ENCODE results near the gene S100A14. TPM values are rescaled to one million over a fixed set of nuclear protein-coding genes. Genes with fewer than 3 reads are reported as not detected.
A peak's percentile ranks its signal among the peaks of the same experiment; 100 is the strongest.

Gene S100A14
- total and polyA plus RNA-seq, 9 of the 15 experiments (the other 6 are each of a cell fraction or from before 2014, with no cell fraction given) = 0.10 to 0.64 (median 0.24) TPM; not detected in 3

- TF ChIP-seq, protein P1, sequence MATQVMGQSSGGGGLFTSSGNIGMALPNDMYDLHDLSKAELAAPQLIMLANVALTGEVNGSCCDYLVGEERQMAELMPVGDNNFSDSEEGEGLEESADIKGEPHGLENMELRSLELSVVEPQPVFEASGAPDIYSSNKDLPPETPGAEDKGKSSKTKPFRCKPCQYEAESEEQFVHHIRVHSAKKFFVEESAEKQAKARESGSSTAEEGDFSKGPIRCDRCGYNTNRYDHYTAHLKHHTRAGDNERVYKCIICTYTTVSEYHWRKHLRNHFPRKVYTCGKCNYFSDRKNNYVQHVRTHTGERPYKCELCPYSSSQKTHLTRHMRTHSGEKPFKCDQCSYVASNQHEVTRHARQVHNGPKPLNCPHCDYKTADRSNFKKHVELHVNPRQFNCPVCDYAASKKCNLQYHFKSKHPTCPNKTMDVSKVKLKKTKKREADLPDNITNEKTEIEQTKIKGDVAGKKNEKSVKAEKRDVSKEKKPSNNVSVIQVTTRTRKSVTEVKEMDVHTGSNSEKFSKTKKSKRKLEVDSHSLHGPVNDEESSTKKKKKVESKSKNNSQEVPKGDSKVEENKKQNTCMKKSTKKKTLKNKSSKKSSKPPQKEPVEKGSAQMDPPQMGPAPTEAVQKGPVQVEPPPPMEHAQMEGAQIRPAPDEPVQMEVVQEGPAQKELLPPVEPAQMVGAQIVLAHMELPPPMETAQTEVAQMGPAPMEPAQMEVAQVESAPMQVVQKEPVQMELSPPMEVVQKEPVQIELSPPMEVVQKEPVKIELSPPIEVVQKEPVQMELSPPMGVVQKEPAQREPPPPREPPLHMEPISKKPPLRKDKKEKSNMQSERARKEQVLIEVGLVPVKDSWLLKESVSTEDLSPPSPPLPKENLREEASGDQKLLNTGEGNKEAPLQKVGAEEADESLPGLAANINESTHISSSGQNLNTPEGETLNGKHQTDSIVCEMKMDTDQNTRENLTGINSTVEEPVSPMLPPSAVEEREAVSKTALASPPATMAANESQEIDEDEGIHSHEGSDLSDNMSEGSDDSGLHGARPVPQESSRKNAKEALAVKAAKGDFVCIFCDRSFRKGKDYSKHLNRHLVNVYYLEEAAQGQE (IDR thresholded peaks at IDR 0.05; ENCODE audit: borderline replicate concordance) = peak; percentile 54
- TF ChIP-seq, protein P1 (CRISPR knock-in tag; IDR thresholded peaks at IDR 0.05; ENCODE audit: low read depth) = no peak
- TF ChIP-seq ZBTB40 (IDR thresholded peaks at IDR 0.05) (no peak), ZBTB40 (CRISPR knock-in tag; IDR thresholded peaks at IDR 0.05) (no peak), FOSL1 (tag; conservative IDR thresholded peaks at IDR 0.05) (peak; percentile 2; the same call in 1 of the 2 replicates), RAD21 (CRISPR knock-in tag; conservative IDR thresholded peaks at IDR 0.05 in 1 of 2, IDR thresholded peaks at IDR 0.05 in 1 of 2) (peak in 1 of 2 experiments; percentile 67; a peak in 3 of 4 replicates), CC2D1A (IDR thresholded peaks at IDR 0.05) (0 out of 2 replicates have a peak, but pooled peaks have one; percentile 8), RBM17 (IDR thresholded peaks at IDR 0.05; ENCODE audit: borderline replicate concordance, low read depth, low read length) (no peak), ETV1 (tag; conservative IDR thresholded peaks at IDR 0.05; ENCODE audit: low read depth) (0 out of 2 replicates have a peak, but pooled peaks have one; percentile 45)
Observed at GRCh38 chr1:153626904-153627714, 11.0 kb upstream of the S100A14 start, which contains the start of gene S100A13 (continued).

Measured in K562 (cell line).